ENCODE measurements around the gene SEPTIN12.

DNA sequence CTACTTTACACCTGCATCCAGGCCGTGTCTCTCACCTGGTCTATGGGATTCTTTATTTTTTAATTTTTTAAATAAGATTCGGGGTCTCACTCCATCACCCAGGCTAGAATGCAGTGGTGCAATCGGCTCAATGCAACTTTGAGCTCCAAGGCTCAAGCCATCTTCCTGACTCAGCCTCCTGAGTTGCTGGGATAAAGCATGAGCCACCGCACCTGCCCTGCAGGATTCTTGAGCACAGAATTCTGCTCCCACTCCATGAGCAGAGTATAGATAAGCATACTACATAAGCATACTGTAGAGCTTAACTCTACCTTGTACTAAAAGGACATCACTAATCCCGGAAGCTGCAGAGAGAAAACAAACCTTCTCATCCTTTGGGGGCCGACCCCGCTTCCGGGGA is 43.5 kb upstream of the SEPTIN12 start:
- TF ChIP-seq, protein P1, sequence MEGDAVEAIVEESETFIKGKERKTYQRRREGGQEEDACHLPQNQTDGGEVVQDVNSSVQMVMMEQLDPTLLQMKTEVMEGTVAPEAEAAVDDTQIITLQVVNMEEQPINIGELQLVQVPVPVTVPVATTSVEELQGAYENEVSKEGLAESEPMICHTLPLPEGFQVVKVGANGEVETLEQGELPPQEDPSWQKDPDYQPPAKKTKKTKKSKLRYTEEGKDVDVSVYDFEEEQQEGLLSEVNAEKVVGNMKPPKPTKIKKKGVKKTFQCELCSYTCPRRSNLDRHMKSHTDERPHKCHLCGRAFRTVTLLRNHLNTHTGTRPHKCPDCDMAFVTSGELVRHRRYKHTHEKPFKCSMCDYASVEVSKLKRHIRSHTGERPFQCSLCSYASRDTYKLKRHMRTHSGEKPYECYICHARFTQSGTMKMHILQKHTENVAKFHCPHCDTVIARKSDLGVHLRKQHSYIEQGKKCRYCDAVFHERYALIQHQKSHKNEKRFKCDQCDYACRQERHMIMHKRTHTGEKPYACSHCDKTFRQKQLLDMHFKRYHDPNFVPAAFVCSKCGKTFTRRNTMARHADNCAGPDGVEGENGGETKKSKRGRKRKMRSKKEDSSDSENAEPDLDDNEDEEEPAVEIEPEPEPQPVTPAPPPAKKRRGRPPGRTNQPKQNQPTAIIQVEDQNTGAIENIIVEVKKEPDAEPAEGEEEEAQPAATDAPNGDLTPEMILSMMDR (IDR thresholded peaks at IDR 0.05), result no peak
- TF ChIP-seq POLR2A (IDR thresholded peaks at IDR 0.05), result no peak

All from testis (tissue), 2 donors.